Measurements from ENCODE around the gene C19orf18.

The C19orf18 gene

DNA sequence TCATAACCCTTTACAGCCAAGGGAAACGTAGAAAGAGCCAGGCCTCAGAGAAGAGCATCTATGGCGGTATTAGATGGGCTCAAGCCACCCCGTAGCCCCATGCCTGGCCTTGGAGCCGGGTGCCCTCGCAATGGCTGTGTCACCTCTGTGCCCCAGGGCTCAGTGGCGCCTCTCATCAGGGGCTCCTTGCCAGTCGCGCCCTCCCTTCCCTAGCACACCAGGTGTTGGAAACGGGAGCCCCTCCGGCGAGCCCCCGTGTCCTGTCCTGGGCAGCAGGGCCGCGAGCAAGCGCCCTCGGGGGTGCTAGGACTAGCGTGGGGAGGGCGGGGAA lies 27.3 kb downstream of the C19orf18 start:
- no peak for DNase-seq

DNA sequence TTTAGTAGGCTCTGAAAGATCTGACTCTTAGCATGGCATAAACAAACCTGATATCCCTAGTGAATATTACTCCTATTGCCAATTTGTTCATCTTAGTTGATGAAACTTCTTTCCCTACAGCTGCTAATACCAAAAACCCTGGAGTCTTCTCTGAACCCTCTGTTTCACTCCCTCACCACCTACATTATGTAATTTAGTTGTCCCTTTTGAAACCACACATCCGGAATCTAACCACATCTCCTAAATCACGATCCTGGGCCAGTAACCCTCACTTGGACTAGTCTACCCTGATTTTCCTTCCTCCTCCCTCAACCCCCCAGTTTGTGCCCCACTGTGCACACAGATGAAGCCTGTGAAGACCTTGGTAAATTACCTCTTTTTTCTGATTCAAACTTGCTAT lies 28.0 kb downstream of the C19orf18 start:
- no peak for DNase-seq

DNA sequence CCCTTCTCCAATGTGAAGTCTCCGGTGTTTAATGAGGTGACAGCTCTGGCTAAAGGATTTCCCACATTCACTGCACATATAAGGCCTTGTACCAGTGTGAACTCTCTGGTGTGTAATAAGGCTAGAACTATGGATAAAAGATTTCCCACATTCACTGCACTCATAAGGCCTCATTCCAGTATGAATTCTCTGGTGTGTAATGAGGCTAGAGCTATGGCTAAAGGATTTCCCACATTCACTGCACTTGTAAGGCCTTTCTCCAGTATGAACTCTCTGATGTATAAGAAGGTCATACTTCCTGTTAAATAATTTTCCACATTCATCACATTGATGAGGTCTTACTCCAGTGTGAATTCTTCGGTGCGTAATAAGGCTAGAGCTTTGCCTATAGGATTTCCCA lies 32.7 kb downstream of the C19orf18 start:
- no peak for DNase-seq

DNA sequence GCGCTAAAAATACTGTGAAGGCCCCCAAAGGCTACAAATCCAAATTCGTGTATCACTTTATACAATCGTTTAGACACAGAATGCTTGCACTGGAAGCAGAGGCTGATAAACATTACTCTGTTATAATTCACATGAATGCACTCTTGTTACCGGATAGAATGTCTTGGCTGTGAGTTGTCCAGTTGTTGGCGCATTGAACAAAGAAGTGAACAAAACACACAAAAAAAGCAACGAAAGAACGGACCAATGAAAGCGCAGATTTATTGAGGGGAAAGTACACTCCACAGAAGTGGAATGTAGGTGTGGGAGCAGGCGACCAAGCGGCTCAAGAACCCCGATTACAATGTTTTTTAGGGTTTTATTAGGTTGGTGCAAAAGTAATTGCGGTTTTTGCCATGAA lies 38.6 kb downstream of the C19orf18 start:
- no peak for DNase-seq

DNA sequence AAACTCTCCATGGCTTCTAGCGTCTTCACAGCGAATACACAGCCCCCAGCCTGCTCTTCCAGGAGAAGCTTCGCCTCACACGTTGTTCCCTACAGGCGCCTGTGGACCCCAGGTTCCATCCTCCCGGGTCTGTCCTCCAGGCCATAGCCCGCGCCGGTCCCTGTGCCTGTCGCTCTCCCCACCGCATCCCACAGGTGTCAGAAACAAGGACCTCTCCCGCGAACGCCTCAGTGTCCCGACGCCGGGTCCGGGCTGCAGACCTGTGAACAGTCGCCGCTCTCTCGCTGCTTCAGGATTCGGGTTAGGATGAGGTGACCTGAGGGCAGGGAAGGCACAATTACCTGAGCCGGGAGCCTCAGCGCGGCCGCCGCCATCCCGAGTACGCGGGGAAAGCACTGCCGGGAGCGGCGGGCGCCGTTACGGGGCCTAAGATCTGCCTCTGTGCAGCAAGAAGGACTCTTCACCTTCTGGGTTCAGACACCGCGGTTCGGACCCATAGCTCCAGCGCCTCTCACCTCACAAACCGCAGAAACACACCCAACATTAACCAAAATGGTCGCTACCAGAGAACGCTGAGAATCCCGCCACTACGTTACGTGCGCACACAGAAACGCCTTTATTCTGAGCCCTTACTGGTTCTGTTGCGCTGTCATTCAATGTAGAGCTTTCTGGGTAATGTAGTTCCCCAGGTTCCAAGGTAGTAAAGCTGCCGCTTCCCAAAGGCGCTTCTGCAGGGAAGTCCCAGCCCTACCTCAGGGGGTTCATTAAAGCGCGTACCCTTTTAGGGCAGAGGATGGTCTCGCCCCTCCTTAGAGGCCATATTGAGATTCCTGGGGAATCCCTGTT lies 39.3 kb downstream of the C19orf18 start, which contains the start of gene ZNF418:
Gene ZNF418 (minus strand): TSS at position 583 of the 846 bp plus-strand sequence. CDS start 1,580 bp downstream, outside the sequence.
- peak; percentile 62 for DNase-seq

DNA sequence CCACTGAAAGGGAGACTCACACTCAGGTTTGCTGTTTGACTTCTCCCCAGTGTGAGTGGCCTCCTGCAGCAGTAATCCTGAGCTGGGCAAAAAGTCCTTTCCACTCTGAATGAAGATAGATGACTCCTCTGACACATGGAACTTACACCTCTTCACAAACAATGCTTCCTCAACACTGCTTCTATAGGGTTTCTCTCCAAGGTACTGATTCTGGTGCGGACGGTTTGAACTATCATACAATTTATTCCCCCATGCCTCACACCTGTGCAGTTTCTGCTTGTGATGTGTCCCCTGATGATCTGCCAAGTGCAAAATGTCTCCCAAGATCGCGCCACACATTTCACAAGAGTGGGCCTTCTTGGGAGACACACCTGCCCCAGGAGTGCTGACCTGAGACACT lies 46.7 kb downstream of the C19orf18 start:
- no peak for DNase-seq

DNA sequence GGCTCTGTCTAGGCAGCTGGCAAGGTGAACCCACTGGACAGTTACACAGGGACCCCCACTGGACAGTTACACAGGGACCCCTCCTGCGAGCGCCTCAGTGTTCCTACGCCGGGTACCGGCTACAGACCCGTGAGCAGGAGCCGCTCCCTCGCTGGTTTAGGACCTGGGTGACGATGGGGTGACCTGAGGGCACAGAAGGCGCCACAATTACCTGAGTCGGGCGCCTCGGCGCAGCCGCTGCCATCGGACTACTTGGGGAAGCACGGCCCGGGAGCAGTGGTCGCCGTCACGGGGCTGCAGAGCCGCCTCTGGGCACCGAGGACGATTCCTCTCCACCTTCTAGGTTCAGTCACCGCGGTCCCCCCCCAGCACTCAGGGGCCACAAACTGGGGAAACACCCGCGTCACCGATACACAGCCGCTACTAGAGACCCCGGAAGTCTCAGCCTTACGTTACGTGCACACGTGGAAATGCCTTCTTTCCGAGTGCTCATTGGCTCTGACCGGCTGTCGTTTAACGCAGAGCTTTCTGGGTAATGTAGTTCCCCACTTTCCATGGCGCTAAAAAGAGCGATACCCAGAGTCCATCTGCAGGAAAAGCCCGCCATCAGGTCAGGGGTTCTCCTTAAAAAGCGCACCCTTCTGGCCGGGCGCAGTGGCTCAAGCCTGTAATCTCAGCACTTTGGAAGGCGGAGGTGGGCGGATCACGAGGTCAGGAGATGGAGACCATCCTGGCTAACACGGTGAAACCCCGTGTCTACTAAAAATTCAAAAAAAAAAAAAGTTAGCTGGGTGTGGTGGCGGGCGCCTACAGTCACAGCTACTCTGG lies 58.0 kb downstream of the C19orf18 start, which contains the start of gene ZNF417:
Gene ZNF417 (minus strand): TSS at position 425 of the 828 bp plus-strand sequence. CDS start 181 bp downstream, at position 244.
- DNase-seq: peak; percentile 89

DNA sequence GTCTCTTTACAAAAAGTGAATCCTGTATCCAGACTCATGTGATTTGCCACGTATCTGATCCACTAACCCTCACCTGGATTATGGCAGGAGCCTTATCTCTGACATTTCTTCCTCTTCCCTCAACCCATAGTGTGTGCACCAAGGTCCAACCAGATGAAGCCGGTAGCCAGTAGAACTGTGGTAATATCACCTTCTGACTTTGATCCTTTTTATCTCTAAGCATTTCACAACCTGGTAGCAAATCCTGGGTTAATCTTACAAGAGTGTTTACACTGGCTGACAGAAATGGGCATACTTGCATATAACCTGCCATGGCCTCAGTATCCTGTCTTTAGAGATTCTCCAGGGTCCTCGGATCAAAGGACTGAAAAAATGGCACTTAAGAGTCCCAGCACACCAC lies 59.8 kb downstream of the C19orf18 start:
- no peak for DNase-seq

All from activated CD8-positive, alpha-beta memory T cell treated with anti-CD3 and anti-CD28 coated beads for 24 hours (primary cell).